HepG2 (cell line): ENCODE results near the gene CTDSPL2. TPM values are rescaled to one million over a fixed set of nuclear protein-coding genes. Genes with fewer than 3 reads are reported as not detected.

Experiments
- ATF7 ChIP-seq, 2 experiments: fragments of 450-650 bp in 1 of 2; sonication (generic) in 1 of 2; formaldehyde crosslinking in 1 of 2; IDR thresholded peaks; 2 replicates each; pipeline versions ENCODE4 v1.4.0 to v1.6.1; 2016 to 2020; ENCODE audit warnings: antibody characterized with exemption in 1 of 2, mild to moderate bottlenecking in 1 of 2, missing genetic modification reagents in 1 of 2
- CEBPG ChIP-seq: IDR thresholded peaks from 2 replicates; pipeline ENCODE4 v1.6.1; 2016
- DPF2 ChIP-seq: sonication (generic); formaldehyde crosslinking; IDR thresholded peaks from 2 replicates; pipeline ENCODE4 v1.4.0; 2020; ENCODE audit warnings: mild to moderate bottlenecking, low read depth, missing genetic modification reagents, borderline replicate concordance
- ETV5 ChIP-seq: IDR thresholded peaks from 2 replicates; pipeline ENCODE4 v1.6.1; 2018; ENCODE audit warnings: missing biosample characterization, missing genetic modification reagents, inconsistent platforms, borderline replicate concordance
- GZF1 ChIP-seq: sonication (generic); formaldehyde crosslinking; IDR thresholded peaks from 2 replicates; pipeline ENCODE4 v1.5.1; 2020; ENCODE audit warnings: mild to moderate bottlenecking, missing genetic modification reagents
- MED1 ChIP-seq: sonication (generic); formaldehyde crosslinking; IDR thresholded peaks from 2 replicates; pipeline ENCODE4 v1.4.0; 2020; ENCODE audit warnings: missing genetic modification reagents
- NFATC3 ChIP-seq: sonication (generic); formaldehyde crosslinking; IDR thresholded peaks from 2 replicates; pipeline ENCODE4 v1.5.1; 2020; ENCODE audit warnings: mild to moderate bottlenecking, missing genetic modification reagents
- ONECUT2 ChIP-seq: sonication (generic); formaldehyde crosslinking; IDR thresholded peaks from 2 replicates; pipeline ENCODE4 v1.4.0; 2020; ENCODE audit warnings: missing genetic modification reagents
- SCMH1 ChIP-seq: sonication (generic); formaldehyde crosslinking; IDR thresholded peaks from 2 replicates; pipeline ENCODE4 v1.9.0; 2021; ENCODE audit warnings: missing genetic modification reagents, mild to moderate bottlenecking, borderline replicate concordance
- STAT5B ChIP-seq: sonication (generic); formaldehyde crosslinking; IDR thresholded peaks from 2 replicates; pipeline ENCODE4 v1.4.0; 2020; ENCODE audit warnings: missing genetic modification reagents
- TARDBP ChIP-seq: sonication (generic); formaldehyde crosslinking; IDR thresholded peaks from 2 replicates; pipeline ENCODE4 v1.8.0; 2022; ENCODE audit warnings: mild to moderate bottlenecking, missing genetic modification reagents
- TGIF2 ChIP-seq: IDR thresholded peaks from 2 replicates; pipeline ENCODE4 v1.6.1; 2016; ENCODE audit warnings: control low read depth, missing compliant biosample characterization
- YEATS4 ChIP-seq: sonication (generic); formaldehyde crosslinking; IDR thresholded peaks from 2 replicates; pipeline ENCODE4 v1.4.0; 2020; ENCODE audit warnings: missing genetic modification reagents, borderline replicate concordance
- ZBTB7A ChIP-seq: sonication (generic); formaldehyde crosslinking; IDR thresholded peaks from 2 replicates; pipeline ENCODE4 v1.8.0; 2022; ENCODE audit warnings: mild to moderate bottlenecking, missing genetic modification reagents
- ZNF335 ChIP-seq: sonication (generic); formaldehyde crosslinking; IDR thresholded peaks from 2 replicates; pipeline ENCODE4 v1.4.0; 2020; ENCODE audit warnings: missing genetic modification reagents
- ZNF34 ChIP-seq: sonication (generic); formaldehyde crosslinking; IDR thresholded peaks from 2 replicates; pipeline ENCODE4 v1.4.0; 2020; ENCODE audit warnings: mild to moderate bottlenecking, missing genetic modification reagents, borderline replicate concordance
- ZNF605 ChIP-seq: sonication (generic); formaldehyde crosslinking; IDR thresholded peaks from 2 replicates; pipeline ENCODE4 v1.8.0; 2022; ENCODE audit warnings: mild to moderate bottlenecking, missing genetic modification reagents
- polyA plus RNA-seq, 8 experiments: library from polyadenylated mRNA; depleted of rRNA in 3 of 8; stranded (reverse) in 7 of 8; unstranded in 1 of 8; fragments of >200 nt; fragmentation: Illumina TruSeq in 4 of 8; extraction: Trizol in 4 of 8; gene quantifications; 2 replicates each; pipeline versions ENCODE4 v1.2.1 to v1.2.3, GENCODE V29; 2011 to 2016; ENCODE audit warnings: low read depth in 4 of 8, missing spikeins in 1 of 8, mixed read lengths in 1 of 8; ENCODE audit not compliant: insufficient read depth in 1 of 8
- total RNA-seq, 5 experiments: library from RNA; depleted of rRNA; stranded (reverse); fragments of >200 nt; fragmentation: Illumina TruSeq; extraction: Trizol; gene quantifications; 2 replicates each; pipeline ENCODE4 v1.2.3, GENCODE V29; 2016; ENCODE audit warnings: low read depth in 1 of 5
- TF ChIP-seq, protein P1 (sequence below): sonication (generic); formaldehyde crosslinking; IDR thresholded peaks from 2 replicates; pipeline ENCODE4 v1.5.1; 2020; ENCODE audit warnings: mild to moderate bottlenecking, missing genetic modification reagents, borderline replicate concordance
- TF ChIP-seq, protein P2 (sequence below): sonication (generic); formaldehyde crosslinking; IDR thresholded peaks from 2 replicates; pipeline ENCODE4 v1.8.0; 2022; ENCODE audit warnings: missing genetic modification reagents, mild to moderate bottlenecking, inconsistent platforms, borderline replicate concordance
- TF ChIP-seq, protein P3 (sequence below): sonication (generic); formaldehyde crosslinking; IDR thresholded peaks from 2 replicates; pipeline ENCODE4 v1.5.0; 2020; ENCODE audit warnings: missing genetic modification reagents
- TF ChIP-seq, protein P4 (sequence below): sonication (generic); formaldehyde crosslinking; IDR thresholded peaks from 2 replicates; pipeline ENCODE4 v1.8.0; 2022; ENCODE audit warnings: mild to moderate bottlenecking, missing genetic modification reagents, borderline replicate concordance

CTDSPL2 gene
- total and polyA plus RNA-seq, 2 of the 13 experiments (the other 11 are each of a cell fraction or from before 2014, with no cell fraction given), result 37.4 to 56.2 TPM

DNA sequence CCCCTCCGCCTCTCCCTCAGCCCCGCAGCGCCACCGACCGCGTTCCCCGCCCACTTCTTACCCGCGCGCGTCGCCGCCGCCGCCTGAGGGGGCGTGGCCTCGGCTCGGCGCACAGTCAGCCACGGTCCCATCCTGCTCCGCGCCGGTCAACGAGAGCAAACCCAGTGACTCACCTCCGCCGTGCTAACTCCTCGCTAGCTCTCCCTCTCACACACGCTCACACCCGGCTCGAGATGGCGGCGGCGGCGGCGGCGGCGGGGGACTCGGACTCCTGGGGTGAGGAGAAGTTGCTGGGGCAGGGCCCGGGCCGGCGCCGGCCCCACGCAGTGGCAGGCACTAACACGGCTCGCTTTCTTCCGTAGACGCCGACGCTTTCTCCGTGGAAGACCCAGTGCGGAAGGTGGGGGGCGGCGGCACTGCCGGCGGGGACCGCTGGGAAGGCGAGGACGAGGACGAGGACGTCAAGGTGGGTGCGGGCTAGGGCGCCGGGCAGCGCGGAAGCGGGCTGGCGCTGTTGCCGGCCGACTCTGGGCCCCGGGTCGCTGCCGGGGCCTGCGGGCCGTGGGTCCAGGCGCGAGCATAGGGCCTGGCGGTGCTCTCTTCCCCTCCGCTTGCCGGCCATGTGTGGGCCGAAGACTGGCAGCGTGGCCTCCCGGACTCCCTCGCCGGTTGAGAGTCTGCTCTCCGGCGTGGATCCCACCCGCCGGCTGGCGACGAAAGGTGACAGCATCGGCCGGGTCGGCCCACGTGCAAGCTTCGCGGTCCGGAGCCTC, 109.7 kb downstream of the CTDSPL2 start, which contains the start of gene EIF3J (continued):
- TF ChIP-seq ETV5 (CRISPR knock-in tag), result peak; percentile 27; the same call in 1 of the 2 replicates
- TF ChIP-seq CEBPG (CRISPR knock-in tag), result no peak
- TF ChIP-seq, protein P1, sequence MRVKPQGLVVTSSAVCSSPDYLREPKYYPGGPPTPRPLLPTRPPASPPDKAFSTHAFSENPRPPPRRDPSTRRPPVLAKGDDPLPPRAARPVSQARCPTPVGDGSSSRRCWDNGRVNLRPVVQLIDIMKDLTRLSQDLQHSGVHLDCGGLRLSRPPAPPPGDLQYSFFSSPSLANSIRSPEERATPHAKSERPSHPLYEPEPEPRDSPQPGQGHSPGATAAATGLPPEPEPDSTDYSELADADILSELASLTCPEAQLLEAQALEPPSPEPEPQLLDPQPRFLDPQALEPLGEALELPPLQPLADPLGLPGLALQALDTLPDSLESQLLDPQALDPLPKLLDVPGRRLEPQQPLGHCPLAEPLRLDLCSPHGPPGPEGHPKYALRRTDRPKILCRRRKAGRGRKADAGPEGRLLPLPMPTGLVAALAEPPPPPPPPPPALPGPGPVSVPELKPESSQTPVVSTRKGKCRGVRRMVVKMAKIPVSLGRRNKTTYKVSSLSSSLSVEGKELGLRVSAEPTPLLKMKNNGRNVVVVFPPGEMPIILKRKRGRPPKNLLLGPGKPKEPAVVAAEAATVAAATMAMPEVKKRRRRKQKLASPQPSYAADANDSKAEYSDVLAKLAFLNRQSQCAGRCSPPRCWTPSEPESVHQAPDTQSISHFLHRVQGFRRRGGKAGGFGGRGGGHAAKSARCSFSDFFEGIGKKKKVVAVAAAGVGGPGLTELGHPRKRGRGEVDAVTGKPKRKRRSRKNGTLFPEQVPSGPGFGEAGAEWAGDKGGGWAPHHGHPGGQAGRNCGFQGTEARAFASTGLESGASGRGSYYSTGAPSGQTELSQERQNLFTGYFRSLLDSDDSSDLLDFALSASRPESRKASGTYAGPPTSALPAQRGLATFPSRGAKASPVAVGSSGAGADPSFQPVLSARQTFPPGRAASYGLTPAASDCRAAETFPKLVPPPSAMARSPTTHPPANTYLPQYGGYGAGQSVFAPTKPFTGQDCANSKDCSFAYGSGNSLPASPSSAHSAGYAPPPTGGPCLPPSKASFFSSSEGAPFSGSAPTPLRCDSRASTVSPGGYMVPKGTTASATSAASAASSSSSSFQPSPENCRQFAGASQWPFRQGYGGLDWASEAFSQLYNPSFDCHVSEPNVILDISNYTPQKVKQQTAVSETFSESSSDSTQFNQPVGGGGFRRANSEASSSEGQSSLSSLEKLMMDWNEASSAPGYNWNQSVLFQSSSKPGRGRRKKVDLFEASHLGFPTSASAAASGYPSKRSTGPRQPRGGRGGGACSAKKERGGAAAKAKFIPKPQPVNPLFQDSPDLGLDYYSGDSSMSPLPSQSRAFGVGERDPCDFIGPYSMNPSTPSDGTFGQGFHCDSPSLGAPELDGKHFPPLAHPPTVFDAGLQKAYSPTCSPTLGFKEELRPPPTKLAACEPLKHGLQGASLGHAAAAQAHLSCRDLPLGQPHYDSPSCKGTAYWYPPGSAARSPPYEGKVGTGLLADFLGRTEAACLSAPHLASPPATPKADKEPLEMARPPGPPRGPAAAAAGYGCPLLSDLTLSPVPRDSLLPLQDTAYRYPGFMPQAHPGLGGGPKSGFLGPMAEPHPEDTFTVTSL (CRISPR knock-in tag), result no peak
- no peak for TF ChIP-seq ONECUT2 (CRISPR knock-in tag)
- 0 out of 2 replicates have a peak, but pooled peaks have one; percentile 57 for TF ChIP-seq STAT5B (CRISPR knock-in tag)
- TF ChIP-seq DPF2 (CRISPR knock-in tag), result no peak
- TF ChIP-seq, protein P2, sequence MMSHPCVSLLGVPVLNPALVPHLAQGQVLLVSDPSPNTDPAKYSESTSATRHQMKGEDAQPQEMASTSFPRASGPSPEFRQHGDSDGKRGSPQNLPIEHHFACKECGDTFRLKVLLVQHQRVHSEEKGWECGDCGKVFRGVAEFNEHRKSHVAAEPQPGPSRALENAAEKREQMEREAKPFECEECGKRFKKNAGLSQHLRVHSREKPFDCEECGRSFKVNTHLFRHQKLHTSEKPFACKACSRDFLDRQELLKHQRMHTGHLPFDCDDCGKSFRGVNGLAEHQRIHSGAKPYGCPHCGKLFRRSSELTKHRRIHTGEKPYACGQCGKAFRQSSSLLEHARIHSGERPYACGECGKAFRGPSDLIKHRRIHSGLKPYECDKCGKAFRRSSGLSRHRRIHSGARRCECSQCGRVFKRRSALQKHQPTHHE (CRISPR knock-in tag), result peak; percentile 73
- TF ChIP-seq MED1 (CRISPR knock-in tag), result no peak
- TF ChIP-seq YEATS4, result peak; percentile 42
- TF ChIP-seq ATF7 (IDR thresholded peaks at IDR 0.05), result no peak
- TF ChIP-seq ATF7 (CRISPR knock-in tag; IDR thresholded peaks at IDR 0.05), result no peak
- no peak for TF ChIP-seq ZNF605 (CRISPR knock-in tag)
- no peak for TF ChIP-seq TARDBP (CRISPR knock-in tag)
- TF ChIP-seq, protein P3, sequence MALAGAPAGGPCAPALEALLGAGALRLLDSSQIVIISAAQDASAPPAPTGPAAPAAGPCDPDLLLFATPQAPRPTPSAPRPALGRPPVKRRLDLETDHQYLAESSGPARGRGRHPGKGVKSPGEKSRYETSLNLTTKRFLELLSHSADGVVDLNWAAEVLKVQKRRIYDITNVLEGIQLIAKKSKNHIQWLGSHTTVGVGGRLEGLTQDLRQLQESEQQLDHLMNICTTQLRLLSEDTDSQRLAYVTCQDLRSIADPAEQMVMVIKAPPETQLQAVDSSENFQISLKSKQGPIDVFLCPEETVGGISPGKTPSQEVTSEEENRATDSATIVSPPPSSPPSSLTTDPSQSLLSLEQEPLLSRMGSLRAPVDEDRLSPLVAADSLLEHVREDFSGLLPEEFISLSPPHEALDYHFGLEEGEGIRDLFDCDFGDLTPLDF (CRISPR knock-in tag), result no peak
- no peak for TF ChIP-seq NFATC3 (CRISPR knock-in tag)
- TF ChIP-seq, protein P4, sequence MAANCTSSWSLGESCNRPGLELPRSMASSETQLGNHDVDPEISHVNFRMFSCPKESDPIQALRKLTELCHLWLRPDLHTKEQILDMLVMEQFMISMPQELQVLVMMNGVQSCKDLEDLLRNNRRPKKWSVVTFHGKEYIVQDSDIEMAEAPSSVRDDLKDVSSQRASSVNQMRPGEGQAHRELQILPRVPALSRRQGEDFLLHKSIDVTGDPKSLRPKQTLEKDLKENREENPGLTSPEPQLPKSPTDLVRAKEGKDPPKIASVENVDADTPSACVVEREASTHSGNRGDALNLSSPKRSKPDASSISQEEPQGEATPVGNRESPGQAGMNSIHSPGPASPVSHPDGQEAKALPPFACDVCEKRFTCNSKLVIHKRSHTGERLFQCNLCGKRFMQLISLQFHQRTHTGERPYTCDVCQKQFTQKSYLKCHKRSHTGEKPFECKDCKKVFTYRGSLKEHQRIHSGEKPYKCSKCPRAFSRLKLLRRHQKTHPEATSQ (CRISPR knock-in tag), result no peak
- peak; percentile 21; the same call in 1 of the 2 replicates for TF ChIP-seq ZNF34 (CRISPR knock-in tag)
- peak; percentile 57; the same call in 1 of the 2 replicates for TF ChIP-seq TGIF2
- TF ChIP-seq ZNF335 (CRISPR knock-in tag), result 0 out of 2 replicates have a peak, but pooled peaks have one; percentile 21
- no peak for TF ChIP-seq ZBTB7A (CRISPR knock-in tag)
- no peak for TF ChIP-seq GZF1
- no peak for TF ChIP-seq SCMH1 (CRISPR knock-in tag)
